GM12864 (cell line): ENCODE results near the gene MAST2.
"Not testable (repeated sequence)": the region's sequence is repeated elsewhere in the genome, so short reads cannot be mapped to it uniquely, and the experiment has no call there.

Experiments
- DNase-seq: peaks from one replicate; pipeline ENCODE4 v3.0.0-alpha.2; 2011; ENCODE audit warnings: low read depth
- H3K4me3 ChIP-seq: 2 replicates; pipeline ENCODE4 v1.5.1; 2011; ENCODE audit warnings: mild to moderate bottlenecking, low read depth, low read length, control low read depth
- CTCF ChIP-seq: IDR thresholded peaks from 2 replicates; pipeline ENCODE4 v1.5.1; 2011; ENCODE audit warnings: low read depth, mild to moderate bottlenecking, moderate library complexity, low read length, control low read depth, inconsistent platforms; ENCODE audit errors: missing control alignments

The MAST2 gene

GRCh38 chr1:45925728-45926287 lies 122.4 kb downstream of the MAST2 start:
- H3K4me3 ChIP-seq, result no peak overlapping the region
- no peak for TF ChIP-seq CTCF
- peak; percentile 27 for DNase-seq

DNA sequence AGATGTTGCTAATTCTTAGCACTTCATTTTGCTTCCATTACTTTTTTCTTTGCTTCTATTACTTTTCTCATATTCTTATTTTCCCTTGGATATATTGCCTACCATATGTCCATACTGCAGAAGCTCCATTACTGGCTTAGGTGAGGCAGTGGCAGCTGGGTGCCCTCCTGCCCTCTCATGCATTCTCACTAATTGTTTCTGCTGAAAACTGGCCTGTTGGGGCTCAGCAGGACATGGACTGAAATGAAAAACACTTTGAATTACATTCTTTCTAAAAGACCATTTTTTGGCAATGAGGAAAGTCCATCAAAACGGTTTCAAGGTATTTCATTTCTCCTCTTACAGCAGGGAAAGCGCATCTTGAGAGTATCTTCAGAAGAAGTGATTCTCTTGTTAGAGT lies 122.9 kb downstream of the MAST2 start:
- TF ChIP-seq CTCF, result no peak
- H3K4me3 ChIP-seq, result no peak overlapping the region
- DNase-seq, result no peak

- not testable (repeated sequence) for DNase-seq, H3K4me3 ChIP-seq
Observed at GRCh38 chr1:45927231-45927915, 124.0 kb downstream of the MAST2 start.

GRCh38 chr1:45928486-45929205 lies 125.2 kb downstream of the MAST2 start:
- no peak for DNase-seq
- no peak for TF ChIP-seq CTCF
- no peak overlapping the region for H3K4me3 ChIP-seq

DNA sequence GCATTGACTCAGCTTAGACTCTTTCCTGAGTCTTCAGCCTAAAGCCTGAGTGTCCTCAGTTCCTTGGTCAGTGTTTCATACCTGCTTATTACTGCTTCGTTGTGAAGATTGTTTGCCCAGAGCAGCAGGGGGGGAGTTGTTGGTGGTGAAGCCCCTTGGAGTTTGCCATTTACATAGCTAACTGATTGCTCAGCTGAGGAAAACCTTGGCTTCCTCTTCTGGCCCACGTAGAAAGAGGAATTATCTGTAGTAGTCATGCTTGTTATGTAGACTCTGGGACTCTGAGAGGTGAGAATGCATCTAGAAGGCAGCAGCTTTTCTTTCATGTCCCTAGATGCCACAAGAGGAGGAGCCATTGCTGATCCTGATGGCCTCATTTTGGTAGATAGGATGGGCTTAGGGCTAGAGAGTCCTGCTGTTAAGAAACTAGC lies 125.9 kb downstream of the MAST2 start:
- DNase-seq, result no peak
- no peak overlapping the region for H3K4me3 ChIP-seq
- no peak for TF ChIP-seq CTCF

- TF ChIP-seq CTCF, result no peak
- no peak overlapping the region for H3K4me3 ChIP-seq
- no peak for DNase-seq
Observed at GRCh38 chr1:45930258-45931150, 127.1 kb downstream of the MAST2 start.

DNA sequence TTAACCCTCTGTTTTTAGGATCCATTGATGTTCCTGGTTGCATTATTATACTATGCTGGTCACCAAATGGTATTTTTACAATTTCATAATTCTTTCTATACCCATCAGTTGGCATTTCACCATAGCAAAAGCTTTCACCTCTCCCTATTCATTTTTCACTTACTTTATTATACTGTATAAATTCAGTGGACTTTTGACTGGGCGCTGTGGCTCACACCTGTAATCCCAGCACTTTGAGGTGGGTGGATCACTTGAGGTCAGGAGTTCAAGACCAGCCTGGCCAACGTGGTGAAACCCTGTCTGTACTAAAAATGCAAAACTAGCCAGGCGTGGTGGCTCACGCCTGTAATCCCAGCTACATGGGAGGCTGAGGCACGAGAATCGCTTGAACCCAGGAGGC lies 128.8 kb downstream of the MAST2 start:
- H3K4me3 ChIP-seq, result not testable (repeated sequence)

More for the DNA sequence above, 128.8 kb downstream of the MAST2 start:
- DNase-seq, result not testable (repeated sequence)
